ENCODE data around the gene DRC1. TPM values are rescaled to one million over a fixed set of nuclear protein-coding genes. Genes with fewer than 3 reads are reported as not detected.

Gene DRC1
- total and polyA plus RNA-seq, 2 of the 4 experiments (the other 2 are of a cell fraction): 0.18 TPM; not detected in 1

GRCh38 chr2:26450031-26450635 lies 48.4 kb downstream of the DRC1 start:
- no peak overlapping the region for H3K18ac ChIP-seq (ENCODE audit: low read depth, low read length)
- TF ChIP-seq CHD1 (IDR thresholded peaks at IDR 0.05; ENCODE audit: low read depth, low read length): no peak
- TF ChIP-seq RCOR1 (IDR thresholded peaks at IDR 0.05; ENCODE audit: insufficient replicate concordance, low read length): no peak
- TF ChIP-seq, protein P1, sequence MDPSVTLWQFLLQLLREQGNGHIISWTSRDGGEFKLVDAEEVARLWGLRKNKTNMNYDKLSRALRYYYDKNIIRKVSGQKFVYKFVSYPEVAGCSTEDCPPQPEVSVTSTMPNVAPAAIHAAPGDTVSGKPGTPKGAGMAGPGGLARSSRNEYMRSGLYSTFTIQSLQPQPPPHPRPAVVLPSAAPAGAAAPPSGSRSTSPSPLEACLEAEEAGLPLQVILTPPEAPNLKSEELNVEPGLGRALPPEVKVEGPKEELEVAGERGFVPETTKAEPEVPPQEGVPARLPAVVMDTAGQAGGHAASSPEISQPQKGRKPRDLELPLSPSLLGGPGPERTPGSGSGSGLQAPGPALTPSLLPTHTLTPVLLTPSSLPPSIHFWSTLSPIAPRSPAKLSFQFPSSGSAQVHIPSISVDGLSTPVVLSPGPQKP (IDR thresholded peaks at IDR 0.05; ENCODE audit: borderline replicate concordance, low read depth, low read length): no peak
- no peak for TF ChIP-seq MAZ (IDR thresholded peaks at IDR 0.05; ENCODE audit: borderline replicate concordance, low read depth, low read length)
- no peak for TF ChIP-seq RAD21 (IDR thresholded peaks at IDR 0.05; ENCODE audit: low read length)
- TF ChIP-seq MAFK (IDR thresholded peaks at IDR 0.05; ENCODE audit: low read depth, low read length): no peak
- TF ChIP-seq, protein P2, sequence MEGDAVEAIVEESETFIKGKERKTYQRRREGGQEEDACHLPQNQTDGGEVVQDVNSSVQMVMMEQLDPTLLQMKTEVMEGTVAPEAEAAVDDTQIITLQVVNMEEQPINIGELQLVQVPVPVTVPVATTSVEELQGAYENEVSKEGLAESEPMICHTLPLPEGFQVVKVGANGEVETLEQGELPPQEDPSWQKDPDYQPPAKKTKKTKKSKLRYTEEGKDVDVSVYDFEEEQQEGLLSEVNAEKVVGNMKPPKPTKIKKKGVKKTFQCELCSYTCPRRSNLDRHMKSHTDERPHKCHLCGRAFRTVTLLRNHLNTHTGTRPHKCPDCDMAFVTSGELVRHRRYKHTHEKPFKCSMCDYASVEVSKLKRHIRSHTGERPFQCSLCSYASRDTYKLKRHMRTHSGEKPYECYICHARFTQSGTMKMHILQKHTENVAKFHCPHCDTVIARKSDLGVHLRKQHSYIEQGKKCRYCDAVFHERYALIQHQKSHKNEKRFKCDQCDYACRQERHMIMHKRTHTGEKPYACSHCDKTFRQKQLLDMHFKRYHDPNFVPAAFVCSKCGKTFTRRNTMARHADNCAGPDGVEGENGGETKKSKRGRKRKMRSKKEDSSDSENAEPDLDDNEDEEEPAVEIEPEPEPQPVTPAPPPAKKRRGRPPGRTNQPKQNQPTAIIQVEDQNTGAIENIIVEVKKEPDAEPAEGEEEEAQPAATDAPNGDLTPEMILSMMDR (conservative IDR thresholded peaks at IDR 0.05; ENCODE audit: low read depth, low read length): no peak
- TF ChIP-seq BHLHE40 (IDR thresholded peaks at IDR 0.05; ENCODE audit: low read depth, low read length): no peak
- no peak for TF ChIP-seq USF2 (IDR thresholded peaks at IDR 0.05; ENCODE audit: low read depth, low read length)
- TF ChIP-seq FOS (IDR thresholded peaks at IDR 0.05; ENCODE audit: low read depth, low read length): no peak
- TF ChIP-seq SMC3 (IDR thresholded peaks at IDR 0.05; ENCODE audit: low read depth, low read length): no peak
- TF ChIP-seq POLR2A (IDR thresholded peaks at IDR 0.05; ENCODE audit: low read depth, low read length): no peak
- no peak for TF ChIP-seq NFE2L2 (IDR thresholded peaks at IDR 0.05; ENCODE audit: low read depth, low read length)
- no peak for TF ChIP-seq RFX5 (IDR thresholded peaks at IDR 0.05; ENCODE audit: low read depth, low read length)
- no peak for TF ChIP-seq CEBPB (IDR thresholded peaks at IDR 0.05; ENCODE audit: low read depth, low read length)
- TF ChIP-seq MXI1 (IDR thresholded peaks at IDR 0.05; ENCODE audit: borderline replicate concordance, low read depth, low read length): no peak
- DNase-seq: no peak

More at GRCh38 chr2:26450031-26450635, 48.4 kb downstream of the DRC1 start:
- Histone ChIP-seq H3K23ac (ENCODE audit: low read depth, low read length) (no peak overlapping the region), H3K36me3 (ENCODE audit: control insufficient read depth, insufficient read depth, low read length) (no peaks in the 10 kb centered on the region), H2AK5ac (ENCODE audit: low read depth, low read length) (no peak overlapping the region), H3K9me3 (ENCODE audit: control insufficient read depth, insufficient read depth, low read length) (no peaks in the 10 kb centered on the region), H3K4me1 (ENCODE audit: control insufficient read depth, insufficient read depth, low read length) (no peaks in the 10 kb centered on the region), H3K4me3 (ENCODE audit: insufficient read depth, low read depth, low read length) (no peak overlapping the region), H3K4ac (ENCODE audit: low read depth, low read length) (no peak overlapping the region), H3K9ac (ENCODE audit: low read depth, low read length) (no peak overlapping the region), H3K14ac (replicated peaks; ENCODE audit: low read depth, low read length) (no peak overlapping the region), H4K91ac (ENCODE audit: insufficient read depth, low read depth, low read length) (no peak overlapping the region), H2BK15ac (ENCODE audit: low read depth, low read length) (no peak overlapping the region), H3K4me2 (ENCODE audit: low read depth, low read length) (no peak overlapping the region), H2BK20ac (ENCODE audit: low read depth, low read length) (no peak overlapping the region), H3K27me3 (ENCODE audit: control insufficient read depth, insufficient read depth, low read length) (peaks cover 35% of the 10 kb centered on the region), H3K79me1 (ENCODE audit: low read depth in 1 of 2, low read length in 2 of 2) (no peaks in the 10 kb centered on the region), H2AFZ (replicated peaks; ENCODE audit: low read length, poor library complexity) (no peak overlapping the region), H2BK5ac (ENCODE audit: low read depth, low read length, poor library complexity, severe bottlenecking) (no peak overlapping the region), H4K5ac (ENCODE audit: low read depth, low read length) (no peak overlapping the region), H2BK120ac (ENCODE audit: low read depth, low read length) (no peak overlapping the region), H3K9me1 (ENCODE audit: insufficient read depth, low read length) (no peaks in the 10 kb centered on the region), H2AK9ac (replicated peaks; ENCODE audit: low read depth, low read length, poor library complexity) (no peak overlapping the region), H4K20me1 (ENCODE audit: insufficient read depth, low read length) (no peaks in the 10 kb centered on the region), H4K8ac (ENCODE audit: low read depth in 2 of 2, low read length in 2 of 2) (no peak overlapping the region), H3K27ac (ENCODE audit: insufficient read depth, low read length) (no peak overlapping the region), H3K56ac (ENCODE audit: extremely low read depth, insufficient read depth, low read length) (no peak overlapping the region)
- POLR2A ChIA-PET (ENCODE audit: unreplicated experiment): no interaction called here
- in situ Hi-C loops (cut with MboI; ENCODE audit: low sequenced_read_pairs) (no loop called here), intact Hi-C loops (cut with micrococcal nuclease) (no loop called here), dilution Hi-C loops (cut with HindIII; ENCODE audit: low sequenced_read_pairs, unreplicated experiment) (no loop called here)
- BruUV-seq (replicated peaks): no TSS peak
- WGBS, 2 experiments (ENCODE audit: extremely low coverage in 2 of 2, insufficient read length in 1 of 2): 73% methylated on average over 4 of the region's 13 CpGs; no CpG with 5 or more reads in 1 of the 2 experiments
- no peak for ATAC-seq (ENCODE audit: low read depth)
- CTCF ChIA-PET: no interaction called here
